Activated CD4-positive, alpha-beta T cell treated with anti-CD3 and anti-CD28 coated beads, Interleukin-2, Interleukin-4, amounts not matched to agents 100 ng/mL and 50 ng/mL, durations not matched to agents 16 hours and 8 hours (primary cell): ENCODE measurements around the gene GPAM.
"Not testable (repeated sequence)": the region's sequence is repeated elsewhere in the genome, so short reads cannot be mapped to it uniquely, and the experiment has no call there.

Experiments
- DNase-seq: peaks from one replicate; pipeline ENCODE4 v3.0.0-alpha.2; 2020; ENCODE audit warnings: low spot score

The GPAM gene

DNA sequence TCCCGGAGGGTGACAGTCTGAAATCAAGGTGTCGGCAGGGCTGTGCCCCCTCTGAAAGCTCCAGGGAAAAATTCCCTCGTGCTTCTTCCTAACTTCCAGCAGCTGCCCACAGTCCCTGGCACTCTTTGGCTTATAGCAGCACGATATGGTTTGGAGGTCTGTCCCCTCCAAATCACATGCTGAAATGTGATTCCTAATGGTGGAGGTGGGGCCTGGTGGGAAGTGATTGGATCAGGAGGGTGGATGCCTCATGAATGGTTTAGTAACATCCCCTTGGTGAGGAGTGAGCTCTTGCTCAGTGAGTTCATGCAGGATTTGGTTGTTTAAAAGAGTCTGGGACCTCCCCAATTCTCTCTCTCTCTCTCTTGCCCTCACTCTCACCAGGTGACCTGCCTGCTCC, 51.1 kb downstream of the GPAM start:
- no peak for DNase-seq

DNA sequence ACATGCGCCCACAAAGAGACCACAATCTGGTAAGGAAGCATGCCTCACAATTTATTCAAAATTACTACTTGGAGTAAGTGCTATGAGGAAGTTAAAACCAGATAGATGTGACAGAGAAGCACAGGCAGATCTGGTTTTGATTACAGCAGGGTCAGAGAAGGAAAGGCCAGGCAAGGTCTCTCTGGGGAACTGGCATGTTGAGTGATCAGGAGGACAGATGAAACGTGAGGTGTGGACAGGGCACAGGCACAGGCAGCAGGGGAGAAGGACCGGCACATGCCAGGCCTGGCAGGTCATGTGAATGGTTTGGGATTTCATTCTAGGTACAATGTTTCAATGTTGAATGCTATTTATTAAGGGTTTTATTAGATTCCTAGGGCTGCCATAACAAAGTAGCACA, 51.6 kb downstream of the GPAM start:
- DNase-seq = no peak

DNA sequence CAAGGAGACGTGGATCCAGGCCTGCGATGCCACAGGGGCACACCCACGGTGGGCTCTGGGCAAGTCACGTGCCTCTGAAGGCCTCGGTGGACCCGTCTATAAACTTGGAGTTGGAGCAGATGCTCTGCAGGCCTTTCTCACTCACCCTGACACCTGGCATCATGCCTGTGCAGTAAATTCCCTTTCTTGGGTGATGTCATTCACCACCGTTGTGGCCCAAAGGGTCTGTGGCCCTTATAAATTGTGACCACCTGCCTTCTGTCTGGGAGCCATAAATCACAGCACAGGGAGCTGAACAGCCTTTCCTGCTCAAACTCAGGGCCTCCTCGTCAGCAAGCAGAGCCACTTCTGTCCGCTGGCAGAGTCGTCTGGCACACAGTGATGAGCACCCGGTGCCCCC, 52.2 kb downstream of the GPAM start:
- DNase-seq = no peak

DNA sequence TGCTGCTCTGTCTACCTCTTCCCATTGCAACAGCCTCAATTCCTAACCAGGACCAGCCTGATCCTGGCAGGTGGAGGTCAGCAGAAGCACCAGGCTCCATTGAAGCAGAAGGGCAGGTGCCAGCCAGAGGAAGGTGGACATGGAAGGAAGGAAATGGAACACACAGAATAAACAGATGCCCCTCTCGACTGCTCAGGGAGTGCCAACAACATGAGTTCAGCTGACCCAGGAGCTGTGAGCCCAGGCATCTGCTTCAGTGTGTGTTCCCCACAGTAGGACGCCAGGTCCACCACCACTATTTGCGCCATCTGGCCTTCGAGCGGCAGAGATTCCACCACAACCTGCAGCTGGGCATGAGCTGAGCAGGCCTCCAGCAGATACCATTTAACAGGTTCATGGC, 56.7 kb downstream of the GPAM start:
- no peak for DNase-seq

DNA sequence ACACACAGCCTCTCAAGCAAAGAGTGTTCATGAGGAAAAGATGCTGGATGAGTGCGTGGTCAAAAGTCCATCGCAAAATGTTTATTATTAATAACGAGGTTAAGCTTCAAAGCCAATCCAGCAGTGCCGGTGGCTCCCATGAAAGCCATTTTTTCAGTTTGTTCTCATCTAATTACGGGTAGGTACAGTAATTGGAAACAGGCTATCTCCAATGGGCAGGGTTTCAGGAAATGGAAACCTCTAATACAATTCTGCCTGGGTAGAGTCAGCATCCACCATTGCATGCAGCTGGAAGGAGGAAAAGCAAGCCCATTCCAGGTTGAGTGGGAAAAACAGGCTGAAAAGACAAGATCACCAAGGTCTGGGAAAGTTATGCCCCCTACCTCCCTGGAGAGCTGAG, 57.4 kb downstream of the GPAM start:
- DNase-seq = no peak

DNA sequence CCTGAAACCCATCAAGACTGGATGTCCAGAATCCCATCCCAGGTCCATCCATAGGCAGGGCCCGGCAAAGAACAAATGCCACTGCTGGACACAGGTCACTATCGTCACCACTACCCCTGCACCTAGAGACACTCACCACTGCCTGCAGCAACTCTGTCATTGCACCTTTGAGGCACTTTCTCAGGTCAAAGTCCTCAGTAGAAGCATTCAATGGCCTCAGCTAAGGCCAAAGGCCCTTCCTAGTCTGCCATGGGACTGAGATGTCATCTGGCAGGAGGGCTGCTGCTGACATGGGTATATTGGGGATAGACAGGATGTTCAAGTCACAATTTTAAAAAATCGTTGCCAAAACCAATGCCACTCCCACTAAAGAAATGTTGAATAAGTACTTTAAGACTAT, 58.7 kb downstream of the GPAM start:
- no peak for DNase-seq

DNA sequence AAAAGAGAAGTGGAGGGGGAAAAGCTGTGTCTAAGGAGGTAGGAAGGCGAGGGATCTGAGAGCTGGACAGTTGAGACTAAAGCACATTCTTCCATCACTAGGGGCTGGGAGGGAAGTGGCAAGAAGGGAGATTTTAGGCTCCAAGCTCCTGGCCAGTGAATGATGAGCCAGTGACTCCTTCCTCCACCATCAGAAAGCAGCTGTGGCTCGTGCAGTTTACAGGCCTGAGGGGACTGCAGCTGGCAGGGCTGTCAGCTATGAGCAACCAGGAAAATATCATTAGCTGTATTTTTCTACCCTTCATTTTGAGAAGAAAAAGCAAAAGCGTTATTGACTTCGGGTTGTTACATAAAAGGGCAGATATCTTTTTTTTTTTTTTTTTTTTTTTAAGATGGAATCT, 60.7 kb downstream of the GPAM start:
- no peak for DNase-seq

DNA sequence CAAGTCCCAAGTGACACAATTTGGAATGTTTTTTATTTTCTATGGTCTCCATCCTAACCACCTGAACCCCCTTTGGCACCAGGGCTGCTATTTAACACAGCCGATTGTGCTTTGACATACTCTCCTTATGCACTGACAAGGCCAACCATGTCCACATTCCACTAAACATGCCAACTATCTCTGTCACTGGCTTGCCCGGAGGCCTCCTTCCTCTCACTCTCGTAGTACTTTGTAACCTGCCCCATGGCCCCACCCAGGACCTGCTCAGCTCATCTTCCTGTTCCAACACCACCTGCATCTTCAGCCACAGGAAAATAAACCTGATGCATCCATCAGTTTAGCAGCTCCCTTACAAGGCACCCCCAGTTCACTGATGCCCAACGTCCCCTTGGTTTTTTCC, 63.1 kb downstream of the GPAM start:
- DNase-seq = no peak

DNA sequence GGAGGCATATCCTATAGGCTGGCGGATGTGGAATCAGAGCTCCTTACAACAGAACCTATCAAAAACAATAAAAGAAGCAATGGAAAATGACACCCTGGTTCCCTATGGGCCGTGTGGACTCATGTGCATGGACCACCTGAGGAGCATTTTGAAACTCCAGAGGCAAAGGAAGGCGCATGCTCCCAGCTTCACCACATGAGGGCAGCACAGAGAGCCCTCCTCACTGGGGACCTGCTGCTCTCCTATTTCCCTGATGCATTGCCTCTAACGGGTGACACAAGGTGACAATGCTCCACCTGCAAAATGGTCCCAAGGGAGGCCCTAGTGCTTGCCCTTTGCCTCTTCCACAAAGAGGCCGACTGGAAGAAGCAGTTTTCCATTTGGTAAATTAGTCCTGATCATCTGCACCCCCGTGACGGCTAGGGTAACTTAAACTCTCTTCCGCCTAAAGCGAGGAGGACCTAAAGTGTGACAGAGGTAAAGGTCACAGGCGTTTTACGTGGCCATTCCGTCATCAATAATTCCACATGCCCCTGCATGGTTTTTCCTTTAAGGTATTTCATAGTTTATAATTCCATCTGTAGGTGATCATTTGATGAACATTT, 67.7 kb downstream of the GPAM start:
- peak; percentile 44 for DNase-seq

DNA sequence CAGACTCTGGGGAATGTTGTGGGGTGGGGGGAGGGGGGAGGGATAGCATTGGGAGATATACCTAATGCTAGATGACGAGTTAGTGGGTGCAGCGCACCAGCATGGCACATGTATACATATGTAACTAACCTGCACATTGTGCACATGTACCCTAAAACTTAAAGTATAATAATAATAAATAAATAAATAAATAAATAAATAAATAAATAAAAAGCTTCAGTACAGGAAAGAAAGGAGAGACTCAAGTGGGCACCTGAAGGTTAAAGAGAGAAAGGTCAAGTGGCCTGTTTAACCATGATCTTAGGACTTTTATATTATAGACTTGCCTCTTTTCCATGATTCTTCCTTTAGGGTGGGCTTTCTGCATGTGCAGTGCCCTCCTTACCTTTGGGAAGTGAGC, 73.8 kb downstream of the GPAM start:
- not testable (repeated sequence) for DNase-seq
